Activated CD4-positive, CD25-positive, alpha-beta regulatory T cell treated with anti-CD3 and anti-CD28 coated beads, Interleukin-2, amount 50 U/mL, for 16 hours (primary cell): Measurements from ENCODE around the gene TRAP1.
"Not testable (repeated sequence)": the region's sequence is repeated elsewhere in the genome, so short reads cannot be mapped to it uniquely, and the experiment has no call there.

Experiments
- DNase-seq: peaks from one replicate; pipeline ENCODE4 v3.0.0-alpha.2; 2020; ENCODE audit warnings: low read depth, low spot score

TRAP1 gene

DNA sequence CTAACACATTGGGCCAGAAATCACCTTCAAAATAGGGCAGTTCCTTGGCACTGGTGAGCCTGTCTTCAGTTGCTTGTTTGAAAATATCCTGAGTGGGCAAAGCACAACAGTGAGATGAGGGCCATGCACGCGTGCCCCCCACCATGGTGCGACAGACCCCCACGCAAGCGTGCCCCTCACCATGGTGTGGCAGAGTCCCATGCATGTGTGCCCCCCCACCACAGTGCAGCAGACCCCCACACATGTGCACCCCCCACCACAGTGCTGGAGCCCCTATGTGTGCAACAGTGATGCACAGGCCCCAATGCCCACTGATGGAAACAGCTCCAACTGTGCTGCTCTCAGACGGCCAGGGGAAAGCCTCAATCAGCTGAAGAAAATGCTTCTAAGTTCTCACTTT is 18.8 kb upstream of the TRAP1 start:
- DNase-seq = no peak

DNA sequence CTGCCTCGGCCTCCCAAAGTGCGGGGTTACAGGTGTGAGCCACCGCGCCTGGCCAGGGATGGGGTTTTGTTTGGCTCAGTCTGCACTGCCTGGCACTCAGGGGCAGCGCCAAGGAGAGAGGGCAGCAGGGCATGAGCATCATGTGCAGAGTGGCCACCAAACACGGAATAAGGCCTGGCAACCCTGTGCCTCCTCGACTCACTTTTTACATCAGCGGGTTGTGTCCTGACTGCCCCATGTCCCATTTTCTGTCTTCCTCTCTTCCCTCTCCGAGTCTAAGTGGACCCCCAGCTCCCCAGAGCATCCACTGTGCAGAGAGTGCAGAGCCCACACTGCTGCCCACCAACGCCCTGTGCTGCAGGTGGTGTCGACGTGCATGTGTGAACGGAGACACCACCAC is 18.2 kb upstream of the TRAP1 start:
- DNase-seq = no peak

DNA sequence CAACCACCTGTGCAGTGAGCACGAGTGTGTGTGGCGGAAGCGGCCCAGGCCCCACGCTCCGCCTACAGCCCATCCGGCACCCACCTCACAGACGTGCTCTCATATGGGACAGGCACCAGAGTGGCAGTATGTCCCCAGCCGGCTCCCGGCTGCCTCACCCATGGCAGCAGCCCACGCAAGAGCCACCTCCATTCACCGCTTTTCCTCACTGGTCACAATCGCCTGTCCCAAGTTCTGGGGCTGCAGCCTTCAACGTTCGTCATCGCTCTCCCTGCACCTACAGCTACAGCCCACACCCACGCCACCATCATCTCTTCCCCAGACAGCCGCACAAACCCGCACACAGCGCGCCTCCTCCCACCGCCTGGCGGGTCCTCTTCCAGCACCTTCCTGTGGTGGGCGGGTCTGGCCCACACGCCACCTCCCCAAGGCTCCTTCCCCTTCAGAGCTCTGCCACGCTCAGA is 17.5 kb upstream of the TRAP1 start:
- DNase-seq = no peak

DNA sequence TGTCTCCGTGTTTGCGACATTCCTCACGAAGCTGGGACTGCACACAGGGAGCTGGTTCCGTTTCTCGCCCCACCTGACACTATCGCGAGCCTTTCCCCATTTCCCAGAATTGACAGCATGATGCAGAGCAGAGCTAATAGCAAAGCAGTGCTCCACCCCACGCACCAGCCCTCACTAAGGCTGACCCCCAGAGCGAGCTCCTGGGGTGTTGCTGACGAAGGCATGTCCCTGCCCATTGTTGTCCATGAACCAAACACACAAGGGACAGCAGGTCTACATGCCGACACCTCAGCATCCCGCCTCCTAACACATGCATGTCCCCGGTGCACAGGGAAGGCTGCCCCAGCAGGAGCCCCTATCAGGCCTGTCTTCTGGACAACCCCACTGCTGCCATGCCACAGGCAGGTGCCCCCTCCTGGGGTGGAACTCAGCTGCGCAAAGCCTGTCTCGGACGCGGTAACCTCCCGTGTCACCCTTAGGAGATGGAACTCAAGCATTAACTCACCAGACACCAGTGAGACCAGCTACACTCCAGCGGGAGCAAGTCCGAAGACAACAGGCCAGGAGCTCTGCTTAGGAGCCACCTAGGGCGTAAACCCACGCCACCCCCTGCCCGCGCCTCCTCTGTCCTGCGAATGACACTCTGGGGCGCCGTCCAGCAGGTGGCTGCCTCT is 16.9 kb upstream of the TRAP1 start:
- no peak for DNase-seq

DNA sequence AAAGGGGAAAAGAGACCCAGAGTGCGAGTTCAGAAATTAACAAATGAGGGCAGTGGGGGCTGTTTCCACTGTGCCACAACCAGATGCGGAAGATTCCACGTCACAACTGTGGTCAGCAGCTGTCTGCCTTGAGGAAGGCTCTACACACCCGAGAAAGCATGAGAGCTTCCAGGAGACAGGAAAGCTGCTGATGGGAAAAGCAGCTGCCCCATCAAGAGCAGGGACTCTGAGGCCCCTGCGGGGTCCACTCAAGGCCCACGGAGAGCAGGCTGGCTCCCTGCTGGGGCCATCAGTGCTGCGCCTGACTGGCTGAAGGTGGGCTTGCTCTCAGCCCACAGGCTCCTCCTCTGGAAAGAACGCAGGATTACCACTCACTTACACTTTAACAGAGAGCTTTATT is 14.8 kb upstream of the TRAP1 start:
- DNase-seq = no peak

DNA sequence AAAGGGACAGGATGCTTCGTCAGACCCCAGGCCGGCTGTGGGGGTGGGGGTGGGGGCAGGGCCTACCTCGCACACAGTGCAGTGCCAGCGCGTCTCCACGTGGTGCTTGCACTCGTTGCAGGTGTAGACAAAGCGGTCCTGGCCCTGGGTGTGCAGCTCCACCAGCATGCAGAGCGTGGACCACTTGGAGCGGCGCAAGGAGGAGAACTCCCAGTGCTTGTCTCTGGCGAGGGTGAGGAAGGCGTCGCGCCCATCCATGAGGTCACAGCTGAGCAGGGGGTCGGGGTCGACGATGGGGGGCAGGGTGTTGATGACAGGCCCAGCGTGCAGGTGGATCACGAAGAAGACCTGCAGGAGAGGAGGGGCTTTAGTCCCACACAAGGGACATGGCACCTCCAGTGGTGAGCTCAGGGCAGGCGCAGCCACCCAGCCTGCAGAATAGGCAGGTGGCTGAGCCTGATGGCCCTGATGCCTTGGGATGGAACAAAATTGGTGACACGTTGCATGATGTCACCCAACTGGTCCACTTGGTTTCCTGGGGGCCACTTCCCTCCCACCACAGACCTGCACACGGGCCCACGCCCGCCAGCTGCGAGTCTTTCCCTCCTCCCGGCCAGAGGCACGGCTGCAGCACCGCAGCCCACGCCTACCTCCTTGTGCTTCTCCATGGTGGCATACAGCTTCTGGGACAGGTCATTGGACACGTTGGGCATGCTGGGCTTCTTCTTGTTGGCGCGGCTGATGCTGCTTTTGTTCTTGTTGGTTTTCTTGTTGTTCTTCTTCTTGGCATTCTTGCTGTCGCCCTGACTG is 14.0 kb upstream of the TRAP1 start:
- DNase-seq = no peak

DNA sequence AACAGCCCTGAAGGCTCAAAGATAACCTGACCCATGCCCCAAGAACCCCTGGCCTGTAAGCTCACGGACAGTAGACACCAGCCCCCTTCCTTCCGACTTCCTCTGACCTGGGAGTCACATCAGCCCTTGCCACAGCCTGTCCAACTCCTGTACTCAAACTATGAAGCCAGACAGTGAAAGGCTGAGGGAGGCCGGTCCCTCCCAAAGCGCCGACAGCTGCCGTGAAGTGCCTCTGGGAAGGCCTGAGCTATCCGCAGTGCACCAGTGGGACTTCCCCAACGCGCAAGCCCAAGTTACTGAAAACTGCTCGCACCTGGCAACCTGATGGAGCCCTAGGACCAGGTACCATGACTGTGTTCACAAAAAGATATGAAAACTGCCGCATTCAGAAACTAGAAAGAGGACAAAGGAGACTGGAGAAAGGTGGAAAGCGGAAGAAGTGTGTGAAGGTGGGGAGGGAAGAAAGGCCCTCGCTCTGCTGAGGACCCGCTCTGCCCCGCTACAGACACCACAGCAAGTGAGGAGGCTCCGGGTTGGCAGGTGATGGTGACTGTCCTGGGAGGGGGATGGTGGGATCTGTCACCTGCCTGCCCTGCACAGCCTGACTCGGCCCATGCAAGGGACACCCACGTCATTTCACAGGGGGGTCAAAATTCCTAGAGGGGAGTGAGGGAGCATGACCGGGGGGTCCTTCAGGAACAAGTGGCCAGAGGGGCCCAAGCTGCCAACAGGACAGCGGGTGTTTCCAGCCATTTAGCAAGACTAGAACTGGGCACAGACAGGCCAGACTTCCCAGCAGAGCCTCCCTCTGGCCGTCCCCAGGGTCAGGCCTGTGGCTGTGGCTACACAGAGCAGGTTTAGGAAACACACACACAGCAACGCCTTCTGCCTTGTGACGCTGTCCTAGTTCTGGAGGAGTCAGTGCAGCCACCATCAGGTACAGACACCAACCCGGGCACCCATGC is 13.1 kb upstream of the TRAP1 start:
- no peak for DNase-seq

DNA sequence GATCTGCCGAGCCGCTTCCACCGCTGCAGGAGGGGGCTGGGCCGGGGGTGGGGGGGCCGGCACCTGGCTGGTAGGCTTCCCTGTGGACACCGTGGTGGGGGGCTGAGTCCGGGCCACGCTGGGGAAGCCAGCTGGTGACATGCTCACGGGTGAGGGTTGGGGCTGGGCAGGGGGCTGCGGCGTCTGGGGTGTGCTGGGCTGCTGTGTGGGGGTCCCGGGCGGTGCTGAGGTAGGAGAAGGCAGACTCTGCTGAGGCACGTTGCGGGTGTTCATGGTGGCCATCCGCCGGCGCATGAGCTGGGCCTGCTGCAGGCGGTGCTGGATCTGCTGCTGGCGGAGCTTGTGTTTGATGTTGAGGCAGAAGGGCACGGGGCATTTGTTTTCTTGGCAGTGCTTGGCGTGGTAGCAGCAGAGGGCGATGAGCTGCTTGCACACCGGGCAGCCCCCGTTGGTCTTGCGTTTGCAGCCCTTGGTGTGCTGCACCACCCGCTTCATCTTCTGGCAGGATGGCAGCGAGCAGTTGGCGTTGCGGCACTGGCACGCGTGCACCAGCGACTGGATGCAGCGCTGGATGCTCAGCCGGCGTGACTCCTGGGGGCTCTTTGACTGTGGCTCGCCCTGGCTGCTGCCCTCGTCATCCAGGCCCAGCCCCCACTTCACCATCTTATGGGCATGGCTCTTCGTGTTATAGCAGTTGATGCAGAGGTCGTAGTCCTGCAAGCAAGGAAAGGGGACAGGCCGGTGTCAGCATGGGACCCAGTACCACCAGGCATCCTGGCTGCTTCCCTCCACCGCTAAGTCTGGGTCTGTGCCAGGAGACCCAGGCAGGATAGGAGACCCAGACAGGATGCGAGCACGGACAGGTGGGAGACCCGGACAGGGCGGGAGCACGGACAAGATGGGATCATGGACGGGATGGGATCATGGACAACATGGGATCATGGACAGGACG is 12.1 kb upstream of the TRAP1 start:
- no peak for DNase-seq

DNA sequence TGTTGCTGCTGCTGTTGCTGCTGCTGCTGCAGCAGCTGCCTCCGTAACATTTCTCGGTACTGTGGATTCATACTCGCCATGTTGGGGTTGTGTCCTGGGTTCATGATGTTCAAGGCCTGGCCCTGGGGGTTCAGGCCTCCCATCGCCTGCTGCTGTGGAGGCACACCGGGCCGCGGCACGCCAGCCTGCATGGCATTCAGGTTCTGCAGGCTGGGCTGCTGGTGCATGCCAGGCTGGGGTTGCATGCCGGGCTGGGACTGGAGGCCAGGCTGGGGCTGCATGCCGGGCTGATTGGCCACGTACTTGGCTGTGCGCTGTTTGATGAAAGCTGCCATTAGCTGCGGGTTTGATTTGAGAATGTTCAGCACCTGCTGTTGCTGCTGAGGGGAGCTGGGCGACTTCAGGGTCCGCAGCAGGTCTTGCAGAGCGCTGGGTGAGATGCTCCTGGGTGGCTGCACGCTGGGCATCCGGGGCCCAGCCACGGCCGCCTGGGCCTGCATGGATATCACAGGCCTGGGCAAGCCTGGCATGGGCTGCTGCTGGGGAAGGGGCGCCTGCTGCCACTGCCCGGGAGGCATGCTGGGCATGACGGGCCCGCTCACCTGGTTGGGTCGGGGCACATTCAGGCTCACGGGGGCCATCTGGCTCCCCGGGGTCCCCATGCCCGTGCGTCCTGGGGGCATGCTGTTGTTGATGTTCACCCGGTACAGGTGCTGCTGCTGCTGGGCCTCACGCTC is 11.3 kb upstream of the TRAP1 start:
- DNase-seq = no peak

- no peak for DNase-seq
Measured at GRCh38 chr16:3727806-3728381, 10.6 kb upstream of the TRAP1 start.

- no peak for DNase-seq
Measured at GRCh38 chr16:3726021-3726687, 8.8 kb upstream of the TRAP1 start.

DNA sequence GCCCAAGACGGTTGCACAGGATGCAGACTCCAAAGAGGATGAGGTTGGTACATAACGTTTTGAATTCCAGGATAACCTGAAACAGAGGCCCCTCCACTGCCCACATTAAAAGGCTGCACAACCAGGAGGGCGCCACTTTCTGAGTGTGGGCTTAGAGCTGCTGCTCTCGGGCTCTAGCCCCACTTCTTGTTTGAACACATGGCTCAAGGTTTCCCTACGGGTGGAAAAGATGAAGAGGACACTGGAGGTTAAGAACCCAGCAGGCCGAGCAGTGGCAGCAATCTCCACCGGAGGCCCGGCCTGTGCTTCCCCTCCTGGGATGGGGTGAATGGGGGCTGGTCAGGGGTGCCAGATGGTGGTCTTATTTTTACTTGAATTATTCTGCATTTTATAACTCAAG is 8.0 kb upstream of the TRAP1 start:
- DNase-seq = no peak

GRCh38 chr16:3722508-3722907 is 5.2 kb upstream of the TRAP1 start:
- no peak for DNase-seq

DNA sequence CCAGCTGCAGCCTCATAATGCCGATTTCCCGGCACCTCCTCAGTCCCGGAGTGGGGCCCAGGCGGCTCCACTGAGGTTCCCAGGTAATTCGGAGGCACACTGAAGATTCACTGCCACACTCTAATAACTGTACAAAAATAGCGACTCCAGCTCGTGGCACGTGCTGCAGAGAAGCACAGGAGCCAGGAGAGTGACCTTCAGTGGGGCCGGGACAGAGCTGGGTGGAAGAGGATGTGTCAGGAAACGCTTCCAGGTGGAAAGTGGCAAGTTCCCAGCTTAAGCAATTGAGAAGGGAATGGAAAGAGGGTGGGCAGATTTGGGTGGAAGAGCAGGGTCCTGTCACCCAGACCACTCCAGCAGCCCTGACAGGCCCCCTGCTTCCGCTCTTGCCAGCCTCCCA is 3.1 kb upstream of the TRAP1 start:
- no peak for DNase-seq

DNA sequence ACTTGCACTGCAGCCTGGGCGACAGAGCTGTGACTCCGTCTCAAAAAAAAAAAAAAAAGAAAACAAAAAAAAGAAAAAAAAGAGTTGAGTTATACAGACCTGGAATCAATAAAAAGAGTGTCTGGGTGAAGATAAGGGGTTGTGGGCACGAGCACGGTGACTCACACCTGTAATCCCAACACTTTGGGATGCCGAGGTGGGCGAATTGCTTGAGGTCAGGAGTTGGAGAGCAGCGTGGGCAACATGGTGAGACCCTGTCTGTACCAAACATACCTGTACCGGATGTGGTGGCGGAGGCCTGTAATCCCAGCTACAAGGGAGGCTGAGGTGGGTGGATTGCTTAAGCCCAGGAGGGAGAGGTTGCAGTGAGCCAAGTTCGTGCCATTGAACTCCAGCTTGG is 1.3 kb upstream of the TRAP1 start:
- DNase-seq = no peak

DNA sequence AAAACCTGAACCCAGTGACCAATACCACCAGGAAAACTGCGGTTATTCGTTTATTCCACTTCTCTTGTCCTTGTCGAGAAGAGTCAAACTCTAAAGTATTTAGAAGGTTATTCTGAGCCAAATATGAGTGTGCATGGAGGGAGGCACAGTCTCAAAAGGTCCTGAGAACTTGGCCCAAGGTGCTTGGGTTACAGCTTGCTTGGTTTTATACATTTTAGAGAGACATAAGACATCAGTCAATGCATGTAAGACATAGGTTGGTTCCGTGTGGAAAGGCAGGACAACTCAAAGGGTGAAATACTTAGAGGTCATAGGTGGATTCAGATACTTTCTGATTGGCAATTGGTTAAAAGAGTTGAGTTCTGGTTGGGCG is 681 bp upstream of the TRAP1 start:
- DNase-seq = no peak

GRCh38 chr16:3716831-3717234 is 491 bp downstream of the TRAP1 start:
- peak; percentile 5 for DNase-seq

GRCh38 chr16:3715430-3715829 is 1.9 kb downstream of the TRAP1 start:
- DNase-seq = no peak

DNA sequence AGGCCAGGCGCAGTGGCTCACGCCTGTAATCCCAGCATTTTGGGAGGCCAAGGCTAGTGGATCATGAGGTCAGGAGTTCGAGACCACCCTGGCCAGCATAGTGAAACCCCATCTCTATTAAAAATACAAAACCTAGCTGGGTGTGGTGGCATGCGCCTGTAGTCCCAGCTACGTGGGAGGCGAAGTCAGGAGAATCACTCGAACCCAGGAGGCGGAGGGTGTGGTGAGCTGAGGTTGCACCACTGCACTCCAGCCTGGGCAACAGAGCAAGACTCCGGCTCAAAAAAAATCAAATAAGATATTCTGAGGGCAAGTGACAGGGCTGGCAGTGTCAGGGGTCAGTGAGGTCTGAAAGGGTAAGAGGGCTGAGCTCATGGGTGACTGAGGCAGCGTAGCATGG is 2.9 kb downstream of the TRAP1 start:
- not testable (repeated sequence) for DNase-seq
